CD4-positive, alpha-beta T cell (primary cell): ENCODE results near the gene GTF2H4. TPM values are rescaled to one million over a fixed set of nuclear protein-coding genes. Genes with fewer than 3 reads are reported as not detected.
"Not testable (repeated sequence)": the region's sequence is repeated elsewhere in the genome, so short reads cannot be mapped to it uniquely, and the experiment has no call there.

Source experiments
- ATAC-seq: fragments of 200-7000 bp; cut with Tn5 transposase; one replicate; pipeline ENCODE4 v1.10.0; 2022; ENCODE audit warnings: mild to moderate bottlenecking; ENCODE audit not compliant: poor library complexity
- CTCF ChIA-PET: fragments of 350-600 bp; sonication (Branson Sonifier 250); formaldehyde crosslinking; loops from one replicate; lab custom pipeline; 2021; ENCODE audit warnings: antibody characterized with exemption, inconsistent platforms; lab: Charles Lee
- POLR2A ChIA-PET: fragments of 350-600 bp; sonication (Branson Sonifier 250); formaldehyde crosslinking; loops from one replicate; lab custom pipeline; 2021; ENCODE audit warnings: antibody characterized with exemption, inconsistent platforms; lab: Charles Lee
- DNase-seq, 14 experiments: peaks; one replicate each; pipeline ENCODE4 v3.0.0-alpha.2; 2013 to 2020; ENCODE audit warnings: mixed read lengths in 2 of 14
- H3K27ac ChIP-seq, 2 donors: one replicate each; pipeline versions ENCODE4 v1.5.1 to v1.7.0; 2013; ENCODE audit warnings: low read length in 2 of 2, low read depth in 1 of 2, mild to moderate bottlenecking in 1 of 2
- H3K27me3 ChIP-seq, 2 experiments: 1 replicate in 1 of 2; 2 replicates in 1 of 2; pipeline versions ENCODE4 v1.6.1 to v1.7.0; 2013; ENCODE audit warnings: low read length in 2 of 2, control low read depth in 1 of 2, mild to moderate bottlenecking in 1 of 2, moderate library complexity in 1 of 2; ENCODE audit not compliant: insufficient read depth in 2 of 2, control insufficient read depth in 1 of 2
- H3K36me3 ChIP-seq: one replicate; pipeline ENCODE4 v1.6.1; 2013; ENCODE audit warnings: low read length, control low read depth; ENCODE audit not compliant: insufficient read depth
- H3K4me1 ChIP-seq: one replicate; pipeline ENCODE4 v1.6.1; 2013; ENCODE audit warnings: low read length, control low read depth; ENCODE audit not compliant: insufficient read depth
- H3K4me3 ChIP-seq: one replicate; pipeline ENCODE4 v1.5.1; 2013; ENCODE audit warnings: mild to moderate bottlenecking, low read length, moderate library complexity
- H3K9me3 ChIP-seq, 2 experiments: 1 replicate in 1 of 2; 2 replicates in 1 of 2; pipeline versions ENCODE4 v1.6.1 to v1.7.0; 2013; ENCODE audit warnings: low read length in 2 of 2, mild to moderate bottlenecking in 2 of 2, control low read depth in 1 of 2, moderate library complexity in 1 of 2; ENCODE audit not compliant: control insufficient read depth in 1 of 2, insufficient read depth in 1 of 2
- H3K27ac Mint-ChIP-seq: one replicate; pipeline ENCODE4 v1.8.0; 2020; ENCODE audit warnings: mixed read lengths
- H3K27me3 Mint-ChIP-seq: one replicate; pipeline ENCODE4 v1.8.0; 2021; ENCODE audit warnings: mixed read lengths
- H3K36me3 Mint-ChIP-seq: one replicate; pipeline ENCODE4 v1.8.0; 2021; ENCODE audit warnings: low read depth, mixed read lengths
- H3K4me1 Mint-ChIP-seq: one replicate; pipeline ENCODE4 v1.8.0; 2021; ENCODE audit warnings: low read depth, mixed read lengths
- H3K4me3 Mint-ChIP-seq: one replicate; pipeline ENCODE4 v1.8.0; 2020; ENCODE audit warnings: mild to moderate bottlenecking, mixed read lengths
- H3K9me3 Mint-ChIP-seq: one replicate; pipeline ENCODE4 v1.8.0; 2020; ENCODE audit warnings: mixed read lengths
- CTCF ChIP-seq: fragments of 200-600 bp; IDR thresholded peaks from one replicate; pipeline ENCODE4 v1.8.0; 2022; ENCODE audit warnings: antibody characterized with exemption, mild to moderate bottlenecking
- intact Hi-C, 2 experiments: fragments of 100-400 bp; cut with DNase I in 1 of 2; cut with micrococcal nuclease in 1 of 2; formaldehyde crosslinking; loops; one replicate each; pipeline versions ENCODE4 v1.15.1 to v1.9.0; 2023 to 2025; cut with DNase I, micrococcal nuclease
- total RNA-seq, 174 experiments: library from RNA in 2 of 174; stranded (reverse) in 2 of 174; gene quantifications; one replicate each; pipeline ENCODE4 v1.2.3 and lab custom pipeline; 2021 to 2026

The GTF2H4 gene
- total RNA-seq, 2 experiments from 2014 or later = 7.7 to 10.7 TPM

- Histone ChIP-seq H3K4me3 (no peak overlapping the region), H3K27ac (no peak overlapping the region), H3K9me3 (no peaks in the 10 kb centered on the region), H3K27me3 (no peaks in the 10 kb centered on the region), H3K36me3 (peaks cover 53% of the 10 kb centered on the region), H3K4me1 (peaks cover 19% of the 10 kb centered on the region)
- Mint-ChIP-seq H3K36me3 (peaks cover 79% of the 10 kb centered on the region), H3K4me1 (peaks cover 21% of the 10 kb centered on the region), H3K27ac (no peak overlapping the region), H3K27me3 (no peaks in the 10 kb centered on the region), H3K4me3 (no peak overlapping the region), H3K9me3 (no peaks in the 10 kb centered on the region)
- ChIA-PET CTCF (no interaction called here), POLR2A (interaction anchor here (0.6 to 1.7 kb wide), 2 partner anchors 10 to 96 kb away, joined by 3 to 4 read pairs; partner anchors contain the start of gene GTF2H4)
- no peak for TF ChIP-seq CTCF
- ATAC-seq (no peak), DNase-seq (no peak)
- intact Hi-C loops = loop anchor here in 1 of 2 experiments (5.0 to 10.0 kb wide), 2 partner anchors 210 to 593 kb away; partner anchors contain the start of gene TRIM39
Observed at GRCh38 chr6:30917487-30917886, 9.5 kb downstream of the GTF2H4 start.

GRCh38 chr6:30918670-30919069 is 10.7 kb downstream of the GTF2H4 start:
- ATAC-seq (no peak), DNase-seq (no peak)
- H3K36me3 Mint-ChIP-seq = peaks cover 81% of the 10 kb centered on the region
- ChIA-PET POLR2A (no interaction called here), CTCF (interaction anchor here (0.9 kb wide), 1 partner anchor 161 kb away, joined by 3 read pairs; no protein-coding TSS in a partner anchor)
- H3K9me3 ChIP-seq = no peaks in the 10 kb centered on the region
- H3K4me1 ChIP-seq = peaks cover 16% of the 10 kb centered on the region
- H3K27me3 ChIP-seq = no peaks in the 10 kb centered on the region
- H3K36me3 ChIP-seq = peaks cover 64% of the 10 kb centered on the region
- no peaks in the 10 kb centered on the region for H3K27me3 Mint-ChIP-seq
- H3K27ac ChIP-seq = no peak overlapping the region
- no peak for TF ChIP-seq CTCF
- peaks cover 15% of the 10 kb centered on the region for H3K4me1 Mint-ChIP-seq
- no peak overlapping the region for H3K4me3 Mint-ChIP-seq
- no peaks in the 10 kb centered on the region for H3K9me3 Mint-ChIP-seq
- no peak overlapping the region for H3K4me3 ChIP-seq
- H3K27ac Mint-ChIP-seq = no peak overlapping the region
- intact Hi-C loops = loop anchor here in 1 of 2 experiments (5.0 to 10.0 kb wide), 2 partner anchors 209 to 594 kb away; partner anchors contain the start of gene TRIM39

GRCh38 chr6:30922447-30922852 is 14.4 kb downstream of the GTF2H4 start:
- Mint-ChIP-seq H3K36me3 (peaks cover 76% of the 10 kb centered on the region), H3K27ac (no peak overlapping the region), H3K9me3 (no peaks in the 10 kb centered on the region), H3K27me3 (no peaks in the 10 kb centered on the region), H3K4me1 (no peaks in the 10 kb centered on the region), H3K4me3 (no peak overlapping the region)
- ChIA-PET CTCF (no interaction called here), POLR2A (no interaction called here)
- TF ChIP-seq CTCF = no peak
- intact Hi-C loops = no loop called here
- no peak overlapping the region for H3K4me3 ChIP-seq
- ATAC-seq (no peak), DNase-seq (no peak)
- H3K36me3 ChIP-seq = peaks cover 72% of the 10 kb centered on the region
- H3K4me1 ChIP-seq = no peaks in the 10 kb centered on the region
- no peak overlapping the region for H3K27ac ChIP-seq
- H3K27me3 ChIP-seq = no peaks in the 10 kb centered on the region
- no peaks in the 10 kb centered on the region for H3K9me3 ChIP-seq

GRCh38 chr6:30924040-30924627 is 16.1 kb downstream of the GTF2H4 start:
- CTCF ChIA-PET, H3K4me3 ChIP-seq, ATAC-seq, H3K9me3 ChIP-seq, H3K4me1 Mint-ChIP-seq, H3K4me1 ChIP-seq, H3K27ac Mint-ChIP-seq, H3K4me3 Mint-ChIP-seq, DNase-seq, H3K9me3 Mint-ChIP-seq, intact Hi-C loops, H3K27ac ChIP-seq, H3K27me3 ChIP-seq, H3K27me3 Mint-ChIP-seq: not testable (repeated sequence)
- H3K36me3 Mint-ChIP-seq = peaks cover 60% of the 10 kb centered on the region
- POLR2A ChIA-PET = interaction anchor here (0.7 kb wide), 1 partner anchor 16 kb away, joined by 3 read pairs; the partner anchor contains the start of gene GTF2H4
- H3K36me3 ChIP-seq = peaks cover 59% of the 10 kb centered on the region
